Ecto neural progenitor cell (in vitro differentiated cells): ENCODE results near the gene LINC01488.

Experiments used
- DNase-seq: peaks from one replicate; pipeline ENCODE4 v3.0.0-alpha.2; 2018; ENCODE audit warnings: low spot score

The LINC01488 gene

DNA sequence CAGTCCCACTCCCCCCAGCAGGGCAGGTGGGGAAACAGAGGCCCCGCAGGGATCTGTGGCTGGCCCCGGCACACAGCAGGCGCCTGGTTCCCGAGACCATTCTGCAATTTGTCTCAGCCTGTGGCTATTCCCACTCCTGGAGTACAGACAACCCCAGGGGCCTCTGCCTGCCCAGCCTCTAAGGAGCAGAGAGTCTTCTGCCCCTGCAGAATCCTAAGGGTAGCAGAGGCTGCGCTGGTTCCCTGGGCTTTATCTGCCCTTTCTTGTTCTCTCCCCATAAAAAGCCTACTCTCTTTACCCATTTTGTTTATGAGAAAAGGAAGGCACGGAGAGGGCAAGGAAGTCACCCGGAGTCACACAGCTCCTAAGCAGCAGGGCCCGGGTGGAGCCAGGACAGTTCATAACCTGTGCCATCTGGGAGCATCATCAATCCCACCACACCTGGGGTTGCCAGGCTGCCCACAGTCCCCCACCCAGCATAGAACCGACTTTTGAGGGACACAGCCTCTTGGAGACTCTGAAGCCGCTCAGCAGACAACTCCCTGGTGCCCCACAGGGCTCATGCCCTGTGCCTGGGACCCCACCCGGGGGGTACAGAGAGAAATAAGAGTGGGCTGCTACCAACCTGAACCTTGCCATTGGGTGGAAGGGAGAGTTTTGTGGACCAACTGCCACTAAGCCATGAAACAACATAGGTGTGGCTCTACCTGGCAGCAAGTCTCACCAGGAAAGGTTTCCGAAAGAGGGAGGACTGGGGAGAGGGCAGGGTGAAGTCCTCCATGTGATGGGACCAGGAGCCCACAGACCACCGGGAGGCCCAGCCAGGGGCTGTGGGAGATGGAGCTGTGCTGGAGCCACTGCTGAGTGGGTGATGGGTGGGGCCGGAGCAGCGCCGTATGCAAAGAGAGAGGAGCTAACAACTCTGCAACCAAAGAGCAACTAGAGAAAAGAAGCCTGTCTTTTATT lies 17.2 kb upstream of the LINC01488 start:
- no peak for DNase-seq

DNA sequence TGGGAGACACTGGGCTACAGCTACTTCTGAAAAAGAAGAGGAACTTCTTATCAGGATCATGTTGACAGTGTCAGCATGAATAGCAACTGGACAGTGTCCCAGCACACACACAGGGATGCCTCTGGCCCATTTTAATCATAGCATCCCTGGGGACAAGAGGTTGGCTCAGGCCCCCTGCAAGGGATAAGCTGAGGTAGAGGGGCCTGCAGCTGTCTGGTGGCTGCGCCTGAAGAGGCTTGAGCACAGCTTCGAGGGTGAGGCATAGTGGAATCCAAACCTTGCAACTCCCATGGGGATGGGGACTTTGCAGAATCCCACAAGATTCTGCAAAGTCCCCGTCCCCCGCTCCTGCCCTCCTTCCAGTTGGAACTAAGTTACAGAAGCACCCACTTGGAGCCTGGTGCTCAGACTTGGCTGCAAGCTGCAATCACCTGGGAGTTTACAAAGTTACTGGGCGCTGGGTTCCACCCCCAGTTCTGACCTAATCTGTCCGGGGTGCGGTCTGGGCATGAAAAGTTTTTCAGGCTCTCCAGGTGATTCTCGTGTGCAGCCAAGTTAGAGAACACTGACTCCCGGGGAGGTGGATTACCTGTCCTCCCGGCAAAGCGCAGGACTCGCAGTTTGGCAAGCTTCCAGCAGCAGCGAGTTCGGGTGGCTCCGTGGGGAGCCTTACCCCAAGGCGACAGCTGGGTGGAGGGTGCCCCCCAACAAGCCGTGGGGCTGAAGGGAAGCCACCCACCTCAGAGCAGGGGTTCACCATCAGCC lies 16.0 kb upstream of the LINC01488 start:
- DNase-seq: no peak

DNA sequence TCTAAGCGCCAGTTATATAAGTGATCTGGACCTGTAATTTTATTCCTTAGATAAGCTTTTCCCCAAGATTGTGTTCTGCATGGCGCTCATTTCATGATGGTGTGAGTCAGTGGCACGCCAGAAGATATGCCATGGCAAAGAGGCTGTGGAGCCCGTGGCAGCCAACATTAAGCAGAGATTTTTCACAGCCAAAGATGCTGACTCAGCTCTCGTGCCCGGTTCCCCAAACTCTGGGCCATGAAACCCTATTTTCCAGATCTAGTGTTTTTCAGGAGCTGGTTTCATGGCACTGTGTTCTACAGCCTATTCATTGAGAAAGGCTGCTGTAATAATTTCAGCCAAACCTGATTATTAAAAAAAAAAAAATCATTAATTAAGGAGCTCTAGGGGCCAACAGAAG lies 15.4 kb upstream of the LINC01488 start:
- no peak for DNase-seq

DNA sequence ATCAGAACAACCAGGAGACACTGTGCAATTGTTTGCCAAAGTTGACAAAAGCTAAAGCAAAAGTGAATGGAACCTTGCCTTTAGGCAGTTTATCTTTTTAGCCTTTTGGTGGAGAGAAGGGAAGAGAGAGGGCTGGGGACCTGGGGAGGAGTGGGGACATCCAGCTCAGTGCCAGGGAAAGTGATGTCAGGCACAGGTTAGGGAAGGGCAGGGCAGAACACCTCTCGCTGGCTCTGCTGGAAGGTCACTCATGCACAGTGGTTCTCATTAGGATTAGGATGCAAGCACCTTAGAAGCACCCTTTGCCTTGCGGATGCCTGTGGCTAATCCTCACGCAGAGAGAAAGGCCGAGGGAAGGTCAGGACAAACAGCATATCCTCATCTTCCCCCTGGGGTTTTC lies 14.3 kb upstream of the LINC01488 start:
- DNase-seq: no peak

DNA sequence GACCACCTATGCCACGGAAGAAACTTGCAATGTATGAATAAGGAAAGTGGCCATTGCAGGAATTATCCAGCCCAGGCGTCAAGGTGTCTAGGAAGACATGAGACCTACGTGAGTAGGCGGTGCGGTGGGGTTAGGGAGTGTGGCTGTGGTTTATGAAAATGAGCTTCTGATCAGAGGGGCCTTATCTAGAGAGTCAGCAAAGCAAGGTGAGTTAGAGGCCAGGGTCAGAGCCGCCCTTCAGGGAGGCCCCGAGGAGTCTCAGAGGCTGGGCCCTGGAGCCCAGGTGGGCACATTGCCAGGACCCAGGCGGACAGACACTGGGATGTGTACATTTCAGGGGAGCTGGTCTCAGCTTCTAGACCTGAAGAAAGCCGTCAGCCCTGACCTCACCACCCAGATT lies 13.8 kb upstream of the LINC01488 start:
- no peak for DNase-seq

DNA sequence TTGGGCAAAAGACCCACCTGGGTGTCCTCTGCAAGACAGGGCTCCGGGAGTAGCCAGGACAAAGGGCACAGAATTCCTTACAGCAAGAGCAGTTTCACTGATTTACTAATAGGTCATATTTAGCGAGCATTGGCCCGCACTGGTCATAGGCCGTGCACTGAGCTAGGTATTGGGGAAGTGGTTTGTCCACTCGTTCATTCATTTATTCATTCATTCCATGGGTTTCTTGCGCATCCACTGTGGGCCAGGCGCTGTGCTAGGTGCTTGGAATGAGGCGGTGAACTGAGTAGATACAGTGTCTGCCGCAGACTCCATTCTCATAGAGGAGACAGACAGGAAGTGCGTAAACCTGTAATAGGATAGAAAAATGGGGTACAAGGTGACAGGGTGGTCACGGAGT lies 13.2 kb upstream of the LINC01488 start:
- DNase-seq: no peak

DNA sequence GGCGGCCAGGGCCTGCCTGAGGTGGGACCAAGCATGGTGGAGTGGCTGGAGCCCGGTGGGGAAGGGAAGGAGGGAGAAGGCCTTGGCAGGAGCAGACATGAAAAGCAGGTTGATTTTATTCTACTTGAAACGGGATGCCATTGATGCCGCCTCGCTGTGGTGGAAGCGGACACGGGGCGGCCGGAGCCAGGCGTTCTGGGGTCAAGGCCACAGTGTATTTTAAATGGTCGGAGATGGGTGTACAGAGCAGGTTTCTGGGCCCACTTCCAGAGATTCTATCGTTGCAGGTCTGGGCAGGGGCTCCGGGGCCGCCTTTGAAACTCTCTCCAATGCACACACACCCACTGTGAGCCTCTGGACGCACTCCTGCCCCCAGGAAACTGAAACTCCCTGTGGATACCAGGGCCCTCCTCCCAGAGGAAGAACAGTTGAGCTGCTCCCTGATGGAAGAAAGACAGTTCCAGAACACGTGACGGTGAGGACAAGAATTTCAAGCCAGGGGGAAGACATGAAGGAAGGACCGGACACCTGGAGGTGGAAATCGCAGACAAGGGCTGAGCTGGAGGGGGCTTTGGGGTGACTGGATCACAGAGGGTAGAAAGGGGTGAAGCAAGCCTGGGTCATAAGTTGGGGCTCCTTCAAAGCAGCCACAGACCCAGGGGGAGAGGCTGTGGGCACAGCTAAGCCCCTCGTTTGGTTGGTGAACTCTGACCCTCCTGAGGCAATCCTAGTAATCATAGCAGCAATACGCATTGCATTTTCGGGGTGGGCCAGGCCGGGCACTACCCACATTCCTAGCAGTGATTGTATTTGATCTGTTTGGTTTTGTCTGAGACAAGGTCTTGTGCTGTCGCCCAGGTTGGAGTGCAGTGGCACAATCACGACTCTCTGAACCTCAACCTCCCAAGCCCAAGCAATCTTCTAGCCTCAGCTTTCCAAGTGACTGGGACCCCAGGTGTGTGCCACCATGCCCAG lies 12.3 kb upstream of the LINC01488 start:
- no peak for DNase-seq

DNA sequence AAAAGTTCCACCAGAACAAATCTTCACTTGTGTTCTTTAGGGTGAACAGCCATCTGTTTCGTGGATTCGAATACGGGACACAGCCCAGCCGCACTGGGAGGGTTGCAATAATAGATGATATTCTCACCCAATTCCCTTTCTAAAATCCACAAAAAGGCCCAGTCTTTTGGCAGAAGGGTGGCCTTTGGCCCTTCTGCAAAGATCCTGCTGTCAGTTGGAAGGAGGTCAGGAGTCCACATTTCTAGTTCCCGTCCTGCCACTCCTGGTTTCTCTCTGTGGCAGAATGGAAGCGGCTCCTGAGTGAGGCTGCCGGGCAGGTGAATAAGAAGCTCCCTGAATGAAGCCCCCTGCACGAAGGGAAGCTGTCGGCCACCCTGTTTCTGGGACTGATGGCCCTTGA lies 11.2 kb upstream of the LINC01488 start:
- no peak for DNase-seq

DNA sequence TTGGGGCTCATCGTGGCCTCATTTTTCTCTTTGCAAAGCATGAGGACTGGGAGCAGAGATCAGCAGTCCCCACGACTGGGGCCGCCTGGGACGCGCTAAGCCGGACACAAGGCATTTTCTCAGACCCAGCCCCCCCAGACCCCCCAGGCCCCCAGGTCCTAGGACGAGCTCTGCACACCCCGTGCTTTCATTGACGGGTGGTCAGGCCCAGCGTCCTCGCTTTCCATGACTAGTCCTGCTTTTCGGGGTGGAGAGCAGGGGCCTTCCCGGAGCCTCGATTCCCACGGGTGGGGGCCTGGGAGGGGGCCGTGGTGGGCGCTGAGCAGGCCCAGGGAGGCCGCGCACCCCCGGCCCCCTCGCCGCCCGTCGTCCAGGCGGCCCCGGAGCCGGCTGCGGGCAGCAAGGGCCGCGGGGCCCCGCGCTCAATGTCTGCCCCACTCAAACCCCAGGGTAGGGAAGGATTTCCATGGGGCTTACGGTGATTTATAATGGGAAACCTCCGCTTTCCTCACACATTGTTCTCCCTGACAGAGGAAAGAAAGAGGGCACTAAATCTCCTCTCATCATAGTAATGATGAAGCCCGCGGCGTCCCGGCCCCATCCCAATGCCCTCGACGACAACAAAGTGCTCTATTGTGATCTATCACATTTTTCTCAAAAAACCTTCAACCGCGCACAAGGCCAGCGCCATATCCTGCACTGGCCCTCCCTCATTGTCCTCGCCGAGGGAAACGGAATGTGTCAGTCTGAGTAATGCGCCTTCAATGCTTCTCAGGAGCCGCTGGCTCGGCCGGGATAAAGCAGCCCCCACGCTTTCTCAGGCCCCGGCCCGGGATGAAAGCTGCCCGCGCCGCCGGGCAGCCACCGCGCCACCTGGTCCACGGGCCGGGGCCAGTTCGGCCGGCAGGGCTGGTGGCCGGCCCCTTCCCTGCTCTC lies 10.4 kb upstream of the LINC01488 start:
- peak; percentile 68 for DNase-seq

DNA sequence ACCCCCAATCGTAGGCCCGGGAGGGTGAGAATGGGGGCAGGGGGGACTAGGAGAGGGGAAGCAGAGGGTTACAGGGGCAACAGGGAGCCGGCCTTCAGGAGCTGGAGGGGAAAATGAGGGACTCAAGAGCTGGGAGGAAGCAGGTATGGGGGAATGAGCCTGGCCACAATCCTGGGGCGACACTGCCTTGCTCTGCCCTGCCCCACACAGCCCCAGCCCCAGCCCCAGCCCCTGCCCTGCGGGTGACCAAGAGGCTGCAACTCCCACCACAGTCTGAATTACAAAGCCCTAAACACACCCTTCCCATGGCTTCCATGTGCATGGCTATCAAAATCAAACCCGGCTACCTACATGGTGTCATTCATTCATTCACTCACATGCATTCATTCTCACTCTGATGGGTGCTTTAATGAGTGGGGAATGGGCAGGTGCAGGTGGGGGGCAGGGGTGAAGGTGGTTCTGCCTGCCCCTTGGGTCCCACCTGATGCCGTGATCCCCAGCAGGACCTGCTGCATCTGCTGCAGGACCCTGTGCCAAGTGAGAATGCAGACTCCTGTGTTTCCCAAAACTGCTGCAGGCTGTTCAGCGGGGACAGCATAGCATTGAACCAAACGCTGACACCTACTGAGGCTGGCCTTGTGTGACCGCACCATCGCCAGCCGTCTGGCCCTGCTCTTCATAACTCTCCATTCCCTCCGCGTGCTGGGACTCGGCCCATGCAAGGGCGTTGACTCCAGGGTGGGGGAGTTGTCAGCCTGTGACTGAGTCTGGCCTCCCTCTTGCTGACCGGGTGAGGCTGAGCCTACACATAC lies 9.5 kb upstream of the LINC01488 start:
- no peak for DNase-seq

DNA sequence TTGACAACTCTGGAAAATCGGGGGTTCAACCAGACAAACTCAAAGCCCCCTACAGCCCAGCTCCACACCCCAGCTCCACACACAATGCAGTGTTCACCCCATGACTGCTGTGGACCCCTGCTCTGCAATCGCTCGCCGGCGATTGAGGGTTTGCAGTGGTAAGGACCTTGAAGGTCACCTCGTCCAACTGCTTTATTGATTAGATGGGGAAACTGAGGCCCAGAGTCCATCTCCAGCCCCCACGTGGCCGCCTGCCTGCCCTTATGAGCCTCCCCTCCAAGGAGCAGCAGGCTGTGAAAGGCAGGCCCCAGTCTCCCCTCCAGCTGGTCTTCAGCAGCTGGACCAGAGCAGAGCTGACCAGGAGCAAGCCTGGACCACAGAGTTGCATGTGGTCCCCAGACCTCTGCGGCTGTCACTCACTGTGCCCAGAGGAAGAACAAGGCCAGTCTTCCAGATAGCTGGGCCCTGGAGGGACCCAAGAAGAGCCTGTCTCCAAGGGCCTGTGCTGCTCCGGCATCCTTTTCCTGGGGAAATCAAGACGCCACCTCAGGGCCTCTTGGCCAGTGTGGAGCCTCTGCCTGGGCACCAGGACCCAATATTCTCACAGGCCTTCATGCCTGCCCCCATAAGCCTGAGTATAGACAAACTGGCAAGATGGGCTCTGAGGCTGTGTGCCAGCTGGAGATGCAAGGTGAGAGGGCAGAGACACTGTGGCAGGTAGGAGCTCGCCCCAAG lies 8.8 kb upstream of the LINC01488 start:
- no peak for DNase-seq

DNA sequence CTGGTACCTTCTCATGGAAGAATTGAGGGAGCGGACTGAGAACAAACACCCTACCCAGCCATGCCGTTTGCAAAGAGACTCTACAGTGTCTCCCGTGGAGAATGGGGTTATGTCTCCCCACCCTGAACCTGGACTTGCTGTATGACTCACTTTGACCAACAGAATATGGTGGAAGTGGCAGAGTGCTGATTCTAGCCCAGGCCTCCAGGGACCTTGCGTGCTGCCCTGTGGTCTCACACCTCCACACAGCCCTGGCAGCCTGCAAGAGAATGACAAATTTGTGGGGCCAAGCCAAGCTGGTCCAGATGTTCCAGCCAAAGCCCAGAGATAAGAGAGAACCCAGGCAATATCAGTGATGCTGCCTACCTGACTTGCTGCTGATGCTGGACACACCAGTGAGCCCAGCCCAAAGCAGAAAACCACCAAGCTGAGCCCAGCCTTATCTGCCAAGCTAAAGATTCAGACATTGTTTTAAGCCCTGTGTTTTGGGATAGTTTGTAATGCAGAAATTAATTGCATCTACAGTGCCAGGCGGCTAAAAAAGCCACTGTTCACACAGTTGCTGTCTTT lies 8.1 kb upstream of the LINC01488 start:
- no peak for DNase-seq

DNA sequence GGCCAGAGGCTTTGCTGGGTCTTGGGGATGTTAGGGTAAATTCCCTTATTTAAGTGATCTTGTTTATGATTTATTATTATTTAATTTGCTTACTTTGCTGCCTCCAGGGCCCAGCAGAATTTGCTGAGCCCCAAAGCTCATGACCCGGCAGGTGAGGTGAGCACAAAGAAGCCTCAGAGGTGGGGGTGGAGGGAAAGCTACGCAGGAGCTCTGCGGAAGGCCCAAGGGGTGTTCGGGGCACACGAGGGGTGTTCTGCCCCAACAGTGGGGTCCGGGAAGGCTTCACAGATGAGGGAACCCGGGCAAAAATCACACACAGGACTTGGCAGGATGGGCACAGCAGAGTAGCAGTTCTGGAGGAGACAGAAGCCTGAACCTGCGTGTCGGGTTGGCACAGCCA lies 6.7 kb upstream of the LINC01488 start:
- no peak for DNase-seq

DNA sequence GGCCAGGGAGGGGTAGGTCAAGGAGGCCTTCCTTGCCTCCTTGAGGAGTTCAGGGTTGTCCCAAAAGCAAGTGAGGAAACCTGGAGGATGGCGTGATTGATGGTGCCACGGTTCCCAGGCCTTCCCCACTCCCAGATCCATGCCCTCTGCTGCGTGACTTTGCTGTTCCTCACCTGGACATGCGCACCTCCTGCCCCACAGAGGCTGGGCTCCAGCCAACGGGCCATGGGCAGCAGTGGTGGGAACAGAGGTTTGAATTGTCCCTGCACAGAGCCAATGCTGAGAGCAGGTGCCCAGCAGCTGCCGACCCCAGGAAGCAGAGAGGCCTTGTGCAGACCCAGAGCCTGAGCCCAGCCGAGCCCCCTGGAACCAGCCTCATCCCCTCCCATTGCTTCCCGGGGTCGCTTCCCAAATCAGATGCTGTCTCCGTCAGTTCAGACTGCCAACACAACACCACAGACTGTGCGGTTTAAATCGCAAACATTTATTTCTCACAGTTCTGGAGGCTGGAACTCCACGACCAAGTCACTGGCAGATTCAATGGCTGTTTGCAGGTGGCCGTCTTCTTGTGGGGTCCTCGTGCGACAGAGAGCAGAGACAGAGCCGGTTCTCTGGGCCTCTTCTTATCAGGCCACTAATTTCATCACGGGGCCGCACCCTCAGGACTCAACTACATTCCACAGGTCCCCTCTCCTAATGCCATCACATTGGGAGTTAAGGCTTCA lies 6.2 kb upstream of the LINC01488 start:
- no peak for DNase-seq

DNA sequence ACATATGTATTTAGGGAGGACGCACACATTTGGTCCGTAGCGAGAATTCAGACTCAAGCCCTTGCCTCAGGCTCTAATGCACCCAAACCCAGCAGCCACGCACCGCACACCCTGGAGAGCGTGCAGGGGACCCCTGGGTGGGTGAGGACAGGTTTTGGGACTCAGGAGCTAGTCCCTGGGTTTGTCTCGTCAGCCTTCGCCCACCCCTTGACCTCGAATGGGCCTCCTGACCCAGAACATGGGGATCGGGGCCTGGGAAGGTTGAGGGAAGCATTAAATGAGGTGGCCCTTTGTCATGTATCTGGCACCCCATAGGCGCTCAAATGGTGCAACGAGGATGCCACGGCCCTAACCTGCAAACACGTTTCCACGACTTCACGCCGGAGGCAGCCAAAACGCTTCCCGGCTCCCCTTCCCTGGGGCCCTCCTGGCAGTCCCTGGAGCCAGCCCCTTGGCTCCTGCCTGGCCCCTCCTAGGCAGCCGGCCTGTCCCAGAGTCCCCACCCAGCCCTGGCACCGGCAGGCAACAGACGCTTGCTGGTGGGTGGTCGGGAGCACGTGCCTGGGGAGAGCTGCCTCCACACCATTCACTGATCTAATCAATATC lies 5.5 kb upstream of the LINC01488 start:
- no peak for DNase-seq

DNA sequence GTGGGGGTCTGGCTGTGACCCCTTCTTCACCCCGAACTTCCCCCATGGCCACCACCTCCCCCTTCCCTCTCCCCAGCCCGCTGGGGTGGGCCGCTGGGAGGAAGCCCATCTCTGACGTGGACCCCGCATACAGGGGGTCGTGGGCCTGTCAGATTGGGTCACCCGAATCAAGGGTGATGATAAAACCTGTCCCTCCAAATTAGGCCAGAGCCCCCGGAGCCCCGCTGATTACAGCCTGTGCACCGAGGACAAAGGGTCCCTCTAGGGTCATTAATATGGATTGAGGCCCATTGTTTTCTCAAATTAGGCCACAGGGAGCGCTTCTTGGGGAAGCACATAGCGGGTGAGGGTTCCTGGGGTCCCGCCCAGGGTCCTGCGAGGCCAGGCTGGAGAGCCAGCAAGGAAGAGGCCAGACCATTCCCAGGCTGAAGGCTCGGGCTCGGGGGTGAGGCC lies 4.9 kb upstream of the LINC01488 start:
- DNase-seq: no peak

DNA sequence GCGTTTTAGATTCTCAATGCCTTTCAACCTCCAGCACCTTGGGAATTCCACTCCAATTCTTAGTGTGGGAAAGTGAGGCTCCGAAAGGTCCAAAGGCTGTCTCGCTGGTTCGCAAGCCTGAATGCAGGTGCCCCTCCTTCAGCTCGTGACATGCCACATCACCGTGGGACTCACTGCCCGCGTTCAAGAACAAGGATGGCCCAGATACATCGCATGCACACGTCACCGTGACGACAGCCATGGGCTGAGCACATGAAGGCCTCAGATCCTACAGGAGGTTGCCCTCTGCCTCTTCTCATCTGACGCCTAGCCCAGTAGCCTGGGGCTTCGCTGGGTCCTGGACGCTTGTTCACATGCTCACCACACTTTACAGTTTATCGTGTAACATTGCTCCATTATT lies 4.4 kb upstream of the LINC01488 start:
- DNase-seq: no peak
